ENCODE results near the gene DOLPP1.

DOLPP1 gene

GRCh38 chr9:129064499-129064908, 16.4 kb upstream of the DOLPP1 start:
- no peaks in the 10 kb centered on the region for H3K27me3 ChIP-seq (ENCODE audit: insufficient read depth, poor library complexity, severe bottlenecking)
- H3K9me3 ChIP-seq (ENCODE audit: severe bottlenecking), result no peaks in the 10 kb centered on the region
- H3K4me3 ChIP-seq (ENCODE audit: severe bottlenecking), result no peak overlapping the region
- H3K36me3 ChIP-seq (ENCODE audit: low read depth), result peaks cover 29% of the 10 kb centered on the region
- TF ChIP-seq, protein P1, sequence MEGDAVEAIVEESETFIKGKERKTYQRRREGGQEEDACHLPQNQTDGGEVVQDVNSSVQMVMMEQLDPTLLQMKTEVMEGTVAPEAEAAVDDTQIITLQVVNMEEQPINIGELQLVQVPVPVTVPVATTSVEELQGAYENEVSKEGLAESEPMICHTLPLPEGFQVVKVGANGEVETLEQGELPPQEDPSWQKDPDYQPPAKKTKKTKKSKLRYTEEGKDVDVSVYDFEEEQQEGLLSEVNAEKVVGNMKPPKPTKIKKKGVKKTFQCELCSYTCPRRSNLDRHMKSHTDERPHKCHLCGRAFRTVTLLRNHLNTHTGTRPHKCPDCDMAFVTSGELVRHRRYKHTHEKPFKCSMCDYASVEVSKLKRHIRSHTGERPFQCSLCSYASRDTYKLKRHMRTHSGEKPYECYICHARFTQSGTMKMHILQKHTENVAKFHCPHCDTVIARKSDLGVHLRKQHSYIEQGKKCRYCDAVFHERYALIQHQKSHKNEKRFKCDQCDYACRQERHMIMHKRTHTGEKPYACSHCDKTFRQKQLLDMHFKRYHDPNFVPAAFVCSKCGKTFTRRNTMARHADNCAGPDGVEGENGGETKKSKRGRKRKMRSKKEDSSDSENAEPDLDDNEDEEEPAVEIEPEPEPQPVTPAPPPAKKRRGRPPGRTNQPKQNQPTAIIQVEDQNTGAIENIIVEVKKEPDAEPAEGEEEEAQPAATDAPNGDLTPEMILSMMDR (IDR thresholded peaks at IDR 0.05; ENCODE audit: poor library complexity, severe bottlenecking), result no peak
- no peaks in the 10 kb centered on the region for H3K4me1 ChIP-seq (ENCODE audit: insufficient read depth, poor library complexity, severe bottlenecking)
- ATAC-seq (ENCODE audit: low read depth), result no peak
- H3K27ac ChIP-seq (ENCODE audit: poor library complexity, severe bottlenecking), result no peak overlapping the region
- no peak for DNase-seq (ENCODE audit: low spot score)

DNA sequence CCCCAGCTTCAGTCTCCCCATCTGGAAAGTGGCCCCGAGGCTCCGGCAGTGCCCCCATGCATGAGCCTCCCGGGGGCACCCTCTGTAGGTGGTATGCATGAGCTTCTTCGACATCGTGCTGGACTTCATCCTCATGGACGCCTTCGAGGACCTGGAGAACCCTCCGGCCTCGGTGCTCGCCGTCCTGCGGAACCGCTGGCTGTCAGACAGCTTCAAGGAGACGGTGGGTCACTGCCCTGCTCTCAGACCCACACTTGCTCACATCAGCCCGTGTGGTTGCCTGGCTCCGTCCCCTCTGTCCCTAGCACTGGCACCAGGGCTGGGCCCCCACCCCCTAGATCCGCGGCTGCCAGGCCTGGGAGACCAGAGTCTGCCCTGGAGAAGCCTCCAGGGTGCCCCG, 12.8 kb upstream of the DOLPP1 start:
- DNase-seq (ENCODE audit: low spot score) (no peak), ATAC-seq (ENCODE audit: low read depth) (no peak)
- no peak overlapping the region for H3K4me3 ChIP-seq (ENCODE audit: severe bottlenecking)
- TF ChIP-seq, protein P1 (IDR thresholded peaks at IDR 0.05; ENCODE audit: poor library complexity, severe bottlenecking), result no peak
- no peak overlapping the region for H3K27ac ChIP-seq (ENCODE audit: poor library complexity, severe bottlenecking)
- no peaks in the 10 kb centered on the region for H3K4me1 ChIP-seq (ENCODE audit: insufficient read depth, poor library complexity, severe bottlenecking)
- H3K9me3 ChIP-seq (ENCODE audit: severe bottlenecking), result no peaks in the 10 kb centered on the region
- peaks cover 17% of the 10 kb centered on the region for H3K36me3 ChIP-seq (ENCODE audit: low read depth)
- no peaks in the 10 kb centered on the region for H3K27me3 ChIP-seq (ENCODE audit: insufficient read depth, poor library complexity, severe bottlenecking)

- ATAC-seq (ENCODE audit: low read depth) (no peak; the same call in 2 of the 3 replicates), DNase-seq (ENCODE audit: low spot score) (no peak)
- H3K4me3 ChIP-seq (ENCODE audit: severe bottlenecking), result no peak overlapping the region
- no peaks in the 10 kb centered on the region for H3K4me1 ChIP-seq (ENCODE audit: insufficient read depth, poor library complexity, severe bottlenecking)
- H3K36me3 ChIP-seq (ENCODE audit: low read depth), result peaks cover 13% of the 10 kb centered on the region
- H3K27ac ChIP-seq (ENCODE audit: poor library complexity, severe bottlenecking), result no peak overlapping the region
- TF ChIP-seq, protein P1 (IDR thresholded peaks at IDR 0.05; ENCODE audit: poor library complexity, severe bottlenecking), result no peak
- H3K27me3 ChIP-seq (ENCODE audit: insufficient read depth, poor library complexity, severe bottlenecking), result no peaks in the 10 kb centered on the region
- no peaks in the 10 kb centered on the region for H3K9me3 ChIP-seq (ENCODE audit: severe bottlenecking)
These were observed 11.7 kb upstream of the DOLPP1 start for GRCh38 chr9:129068990-129069861.

DNA sequence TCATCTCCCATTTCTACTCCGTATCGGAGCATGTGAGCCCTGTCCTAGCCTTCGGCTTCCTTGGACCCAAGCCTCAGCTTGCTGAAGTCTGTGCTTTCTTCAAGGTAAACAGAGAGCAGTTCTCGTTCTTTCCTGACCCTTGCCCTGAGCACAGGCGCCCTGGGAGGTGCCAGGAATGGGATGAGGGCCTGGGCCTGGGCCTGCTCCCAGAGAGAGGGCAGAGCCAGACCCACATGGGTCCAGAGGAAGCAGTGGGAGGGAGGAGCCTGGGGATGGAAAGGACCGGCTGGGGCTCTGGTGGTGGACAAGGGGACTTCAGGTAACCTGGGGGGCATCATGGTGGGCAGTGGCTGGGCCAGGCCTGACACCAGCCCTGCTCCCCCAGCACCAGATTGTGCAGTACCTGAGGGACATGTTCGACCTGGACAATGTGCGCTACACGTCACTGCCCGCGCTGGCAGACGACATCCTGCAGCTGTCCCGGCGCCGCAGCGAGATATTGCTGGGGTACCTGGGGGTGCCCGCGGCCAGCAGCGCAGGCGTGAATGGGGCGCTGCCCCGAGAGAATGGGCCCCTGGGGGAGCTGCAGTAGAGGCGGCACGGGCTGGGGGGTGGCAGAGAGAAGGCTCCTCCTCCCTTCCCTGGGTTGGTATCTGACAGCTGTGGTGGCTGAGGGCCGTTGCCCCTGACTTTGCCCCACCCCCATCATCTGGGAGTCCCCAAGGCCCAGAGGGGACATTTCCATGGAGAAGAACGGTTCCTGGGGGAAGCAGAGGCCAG, 10.9 kb upstream of the DOLPP1 start:
- H3K9me3 ChIP-seq (ENCODE audit: severe bottlenecking), result no peaks in the 10 kb centered on the region
- H3K4me1 ChIP-seq (ENCODE audit: insufficient read depth, poor library complexity, severe bottlenecking), result no peaks in the 10 kb centered on the region
- H3K27ac ChIP-seq (ENCODE audit: poor library complexity, severe bottlenecking), result no peak overlapping the region
- TF ChIP-seq, protein P1 (IDR thresholded peaks at IDR 0.05; ENCODE audit: poor library complexity, severe bottlenecking), result no peak
- no peaks in the 10 kb centered on the region for H3K27me3 ChIP-seq (ENCODE audit: insufficient read depth, poor library complexity, severe bottlenecking)
- peaks cover 9% of the 10 kb centered on the region for H3K36me3 ChIP-seq (ENCODE audit: low read depth)
- DNase-seq (ENCODE audit: low spot score) (no peak), ATAC-seq (ENCODE audit: low read depth) (no peak)
- H3K4me3 ChIP-seq (ENCODE audit: severe bottlenecking), result no peak overlapping the region
